Measurements from ENCODE around the gene RWDD3.

Gene RWDD3, protein sequence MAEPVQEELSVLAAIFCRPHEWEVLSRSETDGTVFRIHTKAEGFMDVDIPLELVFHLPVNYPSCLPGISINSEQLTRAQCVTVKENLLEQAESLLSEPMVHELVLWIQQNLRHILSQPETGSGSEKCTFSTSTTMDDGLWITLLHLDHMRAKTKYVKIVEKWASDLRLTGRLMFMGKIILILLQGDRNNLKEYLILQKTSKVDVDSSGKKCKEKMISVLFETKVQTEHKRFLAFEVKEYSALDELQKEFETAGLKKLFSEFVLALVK

DNA sequence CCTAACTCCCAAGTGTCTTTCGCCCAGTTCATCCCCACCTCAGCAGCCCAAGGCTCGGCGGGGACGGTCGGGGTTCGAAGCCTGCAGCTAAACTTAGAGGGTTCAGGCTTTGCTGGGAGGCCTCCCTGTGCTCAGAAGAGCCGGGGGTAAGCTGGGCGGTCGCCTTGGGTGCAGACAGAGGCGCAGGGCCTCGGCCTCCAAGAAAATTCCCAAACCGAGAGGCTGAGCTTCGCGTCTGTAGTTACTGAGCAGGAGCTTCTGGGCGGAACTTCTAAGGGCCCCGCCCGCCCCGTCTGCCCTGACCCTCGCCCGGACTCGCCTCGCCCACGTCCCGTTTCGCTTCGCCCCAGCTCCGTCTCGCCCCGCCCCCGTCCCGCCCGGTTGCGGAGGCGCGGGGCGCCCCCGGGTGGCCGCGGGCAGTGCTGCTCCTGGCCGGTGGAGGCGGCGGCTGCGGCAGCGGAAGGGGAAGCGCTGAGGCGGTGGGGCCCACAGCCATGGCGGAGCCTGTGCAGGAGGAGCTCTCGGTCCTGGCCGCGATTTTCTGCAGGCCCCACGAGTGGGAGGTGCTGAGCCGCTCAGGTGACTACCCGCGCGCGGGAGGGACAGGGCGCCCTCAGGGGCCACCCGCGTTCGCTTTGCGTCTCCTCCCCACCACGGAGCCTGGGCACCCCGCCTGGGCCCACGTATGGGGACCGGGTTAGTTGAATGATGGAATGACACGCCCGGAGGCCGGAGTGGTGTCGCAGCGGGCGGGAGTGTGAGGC is at the start of gene RWDD3:
Gene RWDD3, plus strand, starts transcription at position 474 of the 764 bp plus-strand sequence. Its CDS starts 21 bp downstream, at position 495.
- DNase-seq (ENCODE audit: low read depth in 1 of 2, low spot score in 1 of 2): peak; percentile 87 to 89

GRCh38 chr1:95186149-95186548 is 47.9 kb upstream of the RWDD3 start:
- DNase-seq (ENCODE audit: low read depth in 1 of 2, low spot score in 1 of 2): no peak

- no peak for DNase-seq (ENCODE audit: low read depth in 1 of 2, low spot score in 1 of 2)
Observed at GRCh38 chr1:95193591-95193990, 40.4 kb upstream of the RWDD3 start.

- DNase-seq (ENCODE audit: low read depth in 1 of 2, low spot score in 1 of 2): no peak
Observed at GRCh38 chr1:95195046-95195445, 39.0 kb upstream of the RWDD3 start.

- no peak for DNase-seq (ENCODE audit: low read depth in 1 of 2, low spot score in 1 of 2)
Observed at GRCh38 chr1:95196017-95196416, 38.0 kb upstream of the RWDD3 start.

DNA sequence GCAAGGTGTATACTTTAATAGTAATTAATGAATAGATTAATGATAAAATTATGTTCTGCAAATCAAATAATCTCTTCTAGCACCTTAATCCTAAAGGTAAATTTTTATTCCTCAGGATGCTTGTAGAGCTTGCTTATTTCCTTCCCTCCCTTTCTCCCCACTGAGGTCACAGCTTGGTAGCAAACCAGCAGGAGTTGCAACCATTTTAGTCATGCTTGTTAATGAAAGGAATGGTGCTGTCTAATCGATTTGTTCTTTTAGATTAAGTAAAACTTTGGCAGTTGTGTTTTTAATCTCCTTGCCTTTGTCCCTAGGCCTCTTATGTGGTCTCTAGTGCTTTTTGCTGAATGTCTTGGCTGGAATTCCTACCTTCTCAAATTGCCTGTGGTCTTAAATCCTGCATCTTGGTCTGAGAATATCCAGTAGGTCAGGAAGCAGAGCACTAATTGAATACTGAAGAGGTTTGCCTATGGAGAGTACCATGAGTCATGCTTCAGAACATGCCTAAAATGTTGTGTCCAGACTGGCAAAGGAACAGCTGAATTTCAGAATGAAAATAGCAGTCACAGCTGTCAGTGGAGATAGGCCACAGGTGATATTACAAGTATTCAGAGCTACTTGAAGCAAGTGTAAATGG is 36.3 kb upstream of the RWDD3 start:
- DNase-seq (ENCODE audit: low read depth in 1 of 2, low spot score in 1 of 2): no peak

- DNase-seq (ENCODE audit: low read depth in 1 of 2, low spot score in 1 of 2): no peak
Observed at GRCh38 chr1:95201905-95202304, 32.1 kb upstream of the RWDD3 start.

GRCh38 chr1:95203908-95204437 is 30.0 kb upstream of the RWDD3 start:
- no peak for DNase-seq (ENCODE audit: low read depth in 1 of 2, low spot score in 1 of 2)

GRCh38 chr1:95206514-95206913 is 27.5 kb upstream of the RWDD3 start:
- DNase-seq (ENCODE audit: low read depth in 1 of 2, low spot score in 1 of 2): no peak

GRCh38 chr1:95207223-95207935 is 26.6 kb upstream of the RWDD3 start:
- DNase-seq (ENCODE audit: low read depth in 1 of 2, low spot score in 1 of 2): no peak

GRCh38 chr1:95208876-95209275 is 25.1 kb upstream of the RWDD3 start:
- no peak for DNase-seq (ENCODE audit: low read depth in 1 of 2, low spot score in 1 of 2)

GRCh38 chr1:95209291-95209690 is 24.7 kb upstream of the RWDD3 start:
- no peak for DNase-seq (ENCODE audit: low read depth in 1 of 2, low spot score in 1 of 2)

DNA sequence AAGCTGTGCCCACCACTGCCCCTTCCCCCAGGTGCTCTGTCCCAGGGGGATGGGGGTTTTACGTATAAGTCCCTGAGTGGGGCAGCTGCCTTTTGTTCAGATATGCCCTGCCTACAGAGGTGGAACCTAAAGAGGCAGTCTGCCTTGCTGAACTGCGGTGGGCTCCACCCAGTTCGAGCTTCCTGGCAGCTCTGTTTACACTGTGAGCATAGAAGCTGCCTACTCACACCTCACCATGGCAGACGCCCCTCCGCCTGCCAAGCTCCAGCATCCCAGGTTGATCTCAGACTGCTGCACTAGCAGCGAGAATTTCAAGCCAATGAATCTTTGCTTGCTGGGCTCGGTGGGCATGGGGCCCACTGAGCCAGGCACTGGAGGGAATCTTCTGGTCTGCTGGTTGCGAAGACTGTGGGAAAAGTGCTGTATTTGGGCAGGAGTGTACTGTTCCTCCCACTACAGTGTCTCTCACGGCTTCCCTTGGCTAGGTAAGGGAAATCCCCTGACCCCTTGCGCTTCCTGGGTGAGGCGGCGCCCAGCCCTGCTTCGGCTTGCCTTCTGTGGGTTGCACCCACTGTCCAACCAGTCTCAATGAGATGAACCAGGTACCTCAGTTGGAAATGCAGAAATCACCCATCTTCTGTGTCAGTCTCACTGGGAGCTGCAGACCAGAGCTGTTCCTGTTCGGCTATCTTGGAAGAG is 17.6 kb upstream of the RWDD3 start:
- no peak for DNase-seq (ENCODE audit: low read depth in 1 of 2, low spot score in 1 of 2)

- DNase-seq (ENCODE audit: low read depth in 1 of 2, low spot score in 1 of 2): no peak
Observed at GRCh38 chr1:95217371-95217770, 16.6 kb upstream of the RWDD3 start.

DNA sequence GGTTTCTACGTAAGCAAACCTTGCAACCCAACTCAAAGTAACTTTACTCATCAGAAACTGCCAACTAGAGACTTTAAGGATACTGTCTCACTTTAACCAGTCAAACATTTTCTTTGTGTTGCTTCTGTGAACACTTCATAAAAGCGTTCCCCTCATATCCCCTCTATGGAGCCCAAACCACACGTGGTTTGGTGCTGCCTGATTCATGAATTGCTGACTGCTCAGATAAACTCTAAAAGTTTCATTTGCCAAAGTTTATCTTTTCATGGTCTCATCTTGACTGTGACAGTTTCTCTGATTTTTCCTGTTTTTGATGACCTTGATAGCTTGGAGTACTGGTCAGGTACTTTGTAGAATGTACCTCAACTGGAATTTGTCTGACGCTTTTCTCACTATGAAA is 14.6 kb upstream of the RWDD3 start:
- no peak for DNase-seq (ENCODE audit: low read depth in 1 of 2, low spot score in 1 of 2)

DNA sequence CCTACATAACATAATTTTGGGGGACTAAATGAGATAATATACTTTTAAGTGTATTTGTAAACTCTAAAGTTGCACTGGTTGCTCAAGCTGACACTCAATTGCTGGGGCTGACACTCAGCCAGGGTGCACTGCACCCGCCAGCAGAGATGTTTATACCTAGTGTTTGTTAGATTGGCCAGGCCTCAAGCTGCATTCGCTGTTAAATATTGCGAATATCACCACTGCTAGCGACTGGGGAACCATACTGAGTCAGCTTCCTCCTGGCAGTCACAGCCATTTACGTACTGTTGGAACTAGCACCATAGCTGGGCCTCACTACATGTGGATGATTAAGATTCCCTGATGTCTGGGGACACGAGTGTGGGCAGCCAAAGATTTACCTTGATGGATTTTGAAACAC is 12.7 kb upstream of the RWDD3 start:
- no peak for DNase-seq (ENCODE audit: low read depth in 1 of 2, low spot score in 1 of 2)

DNA sequence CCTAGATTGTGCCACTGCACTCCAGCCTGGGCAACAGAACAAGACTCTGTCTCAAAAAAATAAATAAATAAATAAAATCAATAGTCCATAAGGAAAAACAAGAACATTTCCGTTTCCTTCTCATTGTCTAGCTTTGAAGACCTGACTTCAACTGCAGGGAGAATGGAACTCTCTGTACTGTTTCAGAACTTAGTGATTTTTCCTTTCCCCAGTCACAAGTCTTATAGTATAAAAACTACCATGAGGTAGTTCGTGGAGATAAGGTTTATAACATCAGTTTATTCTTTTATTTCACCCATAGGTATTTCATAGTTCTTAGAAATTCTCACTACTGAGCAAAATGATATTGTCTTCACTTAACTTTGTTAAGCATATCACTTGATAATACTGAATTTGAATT is 11.4 kb upstream of the RWDD3 start:
- no peak for DNase-seq (ENCODE audit: low read depth in 1 of 2, low spot score in 1 of 2)

DNA sequence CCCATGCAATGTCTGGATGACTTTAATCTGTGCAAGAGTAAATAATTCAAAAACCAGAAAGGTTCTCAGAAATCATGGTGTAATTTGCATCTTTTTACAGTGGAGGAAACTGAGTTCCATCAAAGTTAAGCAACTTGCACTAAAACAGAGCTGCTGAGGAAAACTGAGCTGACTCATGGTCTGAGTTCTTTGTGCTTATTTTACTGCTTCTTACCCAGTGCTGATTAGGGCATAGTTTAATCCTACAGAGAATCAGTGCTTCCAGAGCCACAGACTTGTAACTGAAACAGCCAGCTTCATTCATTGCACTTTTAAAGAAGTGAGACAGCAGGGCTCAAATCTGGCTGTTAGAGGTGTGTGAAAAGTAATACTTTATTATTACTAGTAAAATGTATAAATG is 10.9 kb upstream of the RWDD3 start:
- no peak for DNase-seq (ENCODE audit: low read depth in 1 of 2, low spot score in 1 of 2)

DNA sequence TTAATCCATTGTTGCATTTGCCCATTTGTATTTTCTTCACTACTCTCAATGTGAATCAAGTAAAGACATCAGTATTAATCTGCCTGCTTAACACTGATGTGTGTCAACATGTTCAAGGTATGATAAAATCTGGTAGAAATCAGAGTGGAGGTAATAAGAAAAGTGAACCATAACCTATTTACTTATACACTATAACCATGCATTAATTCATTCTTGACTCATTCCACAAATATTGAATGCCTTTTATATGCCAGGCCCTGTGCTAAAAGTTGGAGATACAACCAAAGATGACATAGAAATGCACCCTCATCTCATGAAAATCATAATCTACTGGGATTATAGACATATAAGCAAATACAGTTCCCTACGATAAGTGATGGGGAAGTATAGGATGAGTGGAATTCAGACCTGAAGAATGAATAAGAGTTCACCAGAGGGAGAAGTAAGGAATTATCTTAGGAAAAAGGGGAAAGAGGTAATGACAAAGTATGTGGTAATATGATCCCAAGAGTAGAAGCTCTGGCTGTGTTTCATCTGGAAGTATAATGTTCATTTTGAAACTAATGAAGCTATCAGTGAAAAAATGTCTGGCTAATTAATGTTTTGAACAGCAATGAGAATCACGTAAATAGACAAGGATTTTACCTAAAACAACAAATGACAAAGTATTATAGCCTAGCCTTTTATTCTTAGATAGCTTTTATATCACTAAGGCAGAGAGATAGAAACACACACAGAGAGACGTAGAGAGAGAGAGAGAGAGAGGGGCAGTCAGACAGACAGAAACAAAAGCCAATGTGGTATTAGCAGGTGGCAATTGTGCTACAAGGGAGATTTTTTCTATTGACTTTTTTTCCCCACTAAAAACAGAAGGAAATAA is 7.0 kb upstream of the RWDD3 start:
- no peak for DNase-seq (ENCODE audit: low read depth in 1 of 2, low spot score in 1 of 2)

DNA sequence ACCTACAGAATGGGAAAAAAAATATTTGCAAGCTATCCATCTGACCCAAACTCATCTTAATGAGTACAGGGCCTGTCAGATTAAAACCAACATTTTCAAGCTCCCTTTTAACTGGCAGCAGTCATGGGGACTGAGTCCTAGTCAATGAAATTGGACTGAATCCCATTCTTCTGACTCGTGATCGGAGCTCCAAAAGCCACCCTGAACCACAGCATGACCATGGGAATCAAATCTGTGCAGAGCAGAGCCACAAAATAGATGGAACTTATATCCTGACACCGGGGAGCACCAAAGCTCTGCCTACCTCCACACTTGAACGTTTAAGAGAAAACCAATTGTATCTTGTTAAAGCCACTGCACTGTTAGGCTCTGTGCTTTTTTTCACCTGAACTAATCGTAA is 5.0 kb upstream of the RWDD3 start:
- no peak for DNase-seq (ENCODE audit: low read depth in 1 of 2, low spot score in 1 of 2)

All from activated CD4-positive, alpha-beta T cell treated with anti-CD3 and anti-CD28 coated beads, Interleukin-2, amount 50 U/mL, for 24 hours (primary cell).